Measurements from ENCODE around the gene NSDHL.

The NSDHL gene

DNA sequence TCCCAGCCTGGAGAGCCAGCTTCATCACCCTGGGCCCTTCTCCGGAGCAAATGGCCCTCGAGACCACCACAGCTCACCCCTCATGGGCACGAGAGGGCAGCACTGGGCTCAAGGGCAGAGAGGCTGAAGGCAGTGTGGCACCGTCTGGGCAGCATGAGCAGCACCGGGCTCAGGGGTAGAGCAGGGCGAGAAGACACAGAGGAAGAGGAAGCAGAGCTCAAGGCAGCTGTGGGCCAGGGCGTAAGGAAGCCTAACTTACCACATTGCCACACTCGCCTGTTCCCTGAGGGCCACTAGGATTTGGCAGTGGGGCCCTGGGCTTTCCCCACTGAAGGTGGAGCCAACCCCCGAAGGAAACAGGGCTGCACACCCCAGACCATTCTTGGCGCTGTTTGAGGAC, 82.5 kb downstream of the NSDHL start:
- no peak for DNase-seq (ENCODE audit: low read depth in 3 of 3)

- no peak for DNase-seq (ENCODE audit: low read depth in 3 of 3)
These were observed 83.0 kb downstream of the NSDHL start for GRCh38 chrX:152913910-152914309.

DNA sequence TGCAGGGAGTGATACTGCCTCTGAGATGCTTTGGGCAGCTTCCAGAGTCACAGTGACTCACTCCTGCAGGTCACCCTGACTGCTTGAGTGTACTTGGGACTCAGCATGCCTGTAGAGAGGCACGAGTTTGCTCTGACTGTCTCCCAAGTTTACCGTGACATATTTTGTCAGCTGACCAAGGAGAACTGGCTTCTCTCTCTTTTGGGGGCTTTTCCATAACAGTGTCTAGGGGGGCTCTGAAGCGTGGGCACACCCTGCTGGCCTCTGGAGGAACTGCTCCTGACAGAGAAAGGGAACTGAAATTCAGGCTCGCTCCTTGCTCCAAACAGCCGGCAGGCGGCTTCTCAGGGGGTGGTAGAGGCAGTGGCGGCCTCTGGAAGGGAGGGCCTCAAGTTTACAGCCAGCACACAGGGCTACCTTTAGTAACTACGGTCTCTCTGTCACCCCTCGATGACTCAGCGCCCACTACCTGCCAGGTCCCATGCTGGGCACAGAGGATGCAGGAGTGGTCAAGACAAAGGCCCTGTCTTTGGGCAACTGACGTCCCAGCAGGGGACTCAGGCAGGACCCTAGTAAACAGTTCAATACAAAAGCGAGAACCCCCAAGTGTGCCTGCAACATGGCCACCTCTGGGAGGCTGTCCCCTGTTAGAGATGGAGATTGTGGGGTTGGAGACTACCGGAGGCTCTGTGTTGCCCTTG, 84.8 kb downstream of the NSDHL start:
- no peak for DNase-seq (ENCODE audit: low read depth in 3 of 3)

DNA sequence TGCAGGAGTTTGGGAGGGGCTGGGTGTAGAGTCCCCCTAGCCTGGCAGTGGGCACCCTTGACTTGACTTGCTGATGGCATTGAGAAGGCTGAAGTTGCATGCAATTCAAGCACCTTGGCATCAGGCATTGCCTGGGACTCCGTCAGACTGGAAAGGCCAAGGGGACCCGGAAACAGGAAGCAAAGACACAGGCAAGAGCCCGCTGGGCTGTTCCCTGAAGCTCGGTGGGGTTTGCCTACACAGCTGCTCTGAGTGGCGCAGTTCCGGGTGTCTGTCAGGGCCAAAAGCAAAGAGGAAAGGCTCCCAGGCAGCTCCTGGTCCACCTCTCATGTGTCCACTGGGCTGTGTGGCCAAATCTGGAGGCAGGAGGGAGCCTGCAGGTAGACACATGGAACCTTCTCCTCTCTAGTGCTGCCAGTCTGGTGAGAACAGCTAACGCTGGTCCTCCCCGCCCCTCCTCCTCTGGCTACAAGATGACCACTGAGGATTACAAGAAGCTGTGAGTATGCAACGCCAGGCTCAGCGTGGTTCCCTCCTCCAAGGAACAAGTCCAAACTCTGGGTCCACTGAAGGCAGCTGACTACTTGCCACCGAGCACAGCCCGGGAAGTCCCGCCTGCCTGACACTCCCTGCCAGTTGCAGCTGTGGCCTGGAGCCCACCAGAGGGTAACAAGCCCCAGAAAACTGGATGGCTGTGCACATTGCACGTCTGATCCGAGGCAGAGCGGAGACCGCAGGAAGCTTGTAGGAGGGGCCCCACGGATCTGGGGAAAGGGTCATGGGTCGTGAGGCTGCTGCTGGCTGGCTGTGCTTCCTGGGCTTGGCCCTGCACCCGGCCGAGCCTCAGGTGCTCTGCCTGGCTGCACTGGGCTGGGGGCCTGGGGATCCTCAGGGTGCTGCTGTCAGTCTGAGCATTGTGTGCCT, 87.1 kb downstream of the NSDHL start:
- DNase-seq (ENCODE audit: low read depth in 3 of 3): no peak

DNA sequence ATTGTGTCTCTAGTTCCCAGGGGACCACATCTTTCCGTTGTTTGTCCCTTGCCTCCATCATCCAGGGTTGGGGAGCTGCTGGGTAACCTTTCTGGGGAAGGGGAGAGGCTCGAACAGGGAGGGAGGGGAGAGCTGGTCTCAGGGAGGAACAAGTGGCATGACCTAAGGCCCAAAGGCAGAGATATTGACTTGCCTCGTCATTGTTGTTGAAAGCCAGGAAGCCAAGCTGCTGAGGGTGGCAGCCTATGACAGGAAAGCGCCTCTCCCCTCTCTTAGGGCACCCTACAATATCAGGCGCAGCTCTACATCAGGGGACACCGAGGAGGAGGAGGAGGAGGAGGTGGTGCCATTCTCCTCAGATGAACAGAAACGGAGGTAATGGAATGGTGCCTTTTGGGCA, 87.8 kb downstream of the NSDHL start:
- DNase-seq (ENCODE audit: low read depth in 3 of 3): no peak

Measured in stimulated activated CD4-positive, alpha-beta T cell treated with anti-CD3 and anti-CD28 coated beads, TNF-alpha, amount 100 ng/mL, for 4 hours (primary cell).